ENCODE data around the gene DARS1.

- no peak for TF ChIP-seq CTCF (conservative IDR thresholded peaks at IDR 0.05; ENCODE audit: low read depth, low read length)
- TF ChIP-seq EZH2 (IDR thresholded peaks at IDR 0.05; ENCODE audit: low read length, unreplicated experiment): no peak
Observed at GRCh38 chr2:135890149-135890548, 95.3 kb downstream of the DARS1 start.

Measured in PC-3 (cell line).